GM12891 (cell line): ENCODE data around the gene PITPNC1.

ENCODE experiments used
- POLR2A ChIP-seq: IDR thresholded peaks from 2 replicates; pipeline ENCODE4 v1.6.1; 2011; ENCODE audit warnings: low read depth, low read length, control low read depth
- POLR2AphosphoS5 ChIP-seq: IDR thresholded peaks from 2 replicates; pipeline ENCODE4 v1.6.1; 2011; ENCODE audit warnings: low read depth, low read length, control low read depth
- TAF1 ChIP-seq: IDR thresholded peaks from 2 replicates; pipeline ENCODE4 v1.6.1; 2011; ENCODE audit warnings: low read depth, low read length, control low read depth

DNA sequence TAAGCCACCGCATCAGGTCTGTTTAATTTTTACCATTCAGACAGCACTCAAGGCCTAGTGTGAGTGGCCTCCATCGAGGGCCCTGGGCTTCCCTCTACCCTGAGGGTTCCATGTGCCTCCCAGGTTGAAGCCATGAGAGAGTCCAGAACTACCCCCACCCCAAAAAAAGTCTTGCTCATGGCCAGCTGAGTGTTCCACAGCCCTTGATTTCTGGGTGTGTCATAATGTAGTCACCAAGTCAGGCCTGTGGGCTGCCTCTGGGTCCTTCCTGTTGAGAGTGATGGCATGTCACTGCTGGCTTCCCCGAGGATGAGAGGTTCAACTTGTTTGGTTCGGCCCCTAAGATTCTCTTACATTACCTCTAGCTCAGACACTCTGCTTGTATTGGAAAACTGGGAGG, 100.6 kb downstream of the PITPNC1 start:
- TF ChIP-seq POLR2A (no peak), TAF1 (no peak), POLR2AphosphoS5 (no peak)
